Measurements from ENCODE around the gene PIGR.

DNA sequence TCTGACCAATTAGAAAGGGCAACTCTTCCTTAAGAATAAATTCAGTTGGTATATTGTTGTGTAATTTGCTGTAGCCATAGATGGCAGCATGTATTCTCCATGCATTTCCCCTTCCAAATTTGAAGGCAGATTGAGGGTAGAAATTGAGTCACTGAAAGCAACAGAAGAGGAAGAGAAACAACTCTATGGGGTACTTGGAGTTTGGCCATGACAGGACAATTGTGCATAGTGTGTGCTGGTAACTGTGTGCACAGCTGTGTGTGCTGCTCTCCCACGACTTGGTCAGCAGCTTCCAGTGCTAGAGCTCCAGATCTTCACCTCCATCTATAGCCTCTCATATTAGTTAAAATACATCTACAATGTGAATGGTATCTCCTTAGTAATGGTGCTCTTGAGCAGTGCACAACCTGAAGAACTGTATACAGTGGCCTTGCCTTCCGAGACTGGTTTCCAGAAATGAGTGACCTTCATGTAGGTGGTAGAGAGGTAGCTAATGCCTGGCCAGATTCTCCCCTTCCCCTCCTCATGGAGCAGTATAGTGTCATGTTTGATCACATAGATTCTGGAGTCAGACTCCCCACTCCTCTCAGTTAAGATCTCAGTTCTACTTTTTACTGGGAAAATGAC is 24.9 kb upstream of the PIGR start:
- no peak for TF ChIP-seq GATA2 (IDR thresholded peaks at IDR 0.05; ENCODE audit: low read depth, low read length)
- no peak for TF ChIP-seq GATA3 (IDR thresholded peaks at IDR 0.05; ENCODE audit: low read depth, low read length)
